Cardiac muscle cell (in vitro differentiated cells and primary cell): Measurements from ENCODE around the gene PAPLN. TPM values are rescaled to one million over a fixed set of nuclear protein-coding genes. Genes with fewer than 3 reads are reported as not detected.

Source experiments
- DNase-seq, 2 donors: peaks; one replicate each; pipeline versions ENCODE4 v3.0.0 to v3.0.0-alpha.2; 2010 to 2017; ENCODE audit warnings: low read depth in 1 of 2, low spot score in 1 of 2
- H3K27ac ChIP-seq: fragments of 200-600 bp; sonication (generic); 2 replicates; pipeline ENCODE4 v1.5.1; 2016
- H3K27me3 ChIP-seq: fragments of 200-600 bp; sonication (generic); 2 replicates; pipeline ENCODE4 v1.6.0; 2016; ENCODE audit warnings: control low read depth
- H3K36me3 ChIP-seq: fragments of 200-600 bp; sonication (generic); 2 replicates; pipeline ENCODE4 v1.5.1; 2016; ENCODE audit warnings: control low read depth
- H3K4me1 ChIP-seq: fragments of 200-600 bp; sonication (generic); 2 replicates; pipeline ENCODE4 v1.8.1; 2017; ENCODE audit warnings: low read depth, mild to moderate bottlenecking, mixed run types
- H3K4me3 ChIP-seq: fragments of 200-600 bp; sonication (generic); 2 replicates; pipeline ENCODE4 v1.5.1; 2016; ENCODE audit warnings: mild to moderate bottlenecking
- H3K9me3 ChIP-seq: fragments of 200-600 bp; sonication (generic); 2 replicates; pipeline ENCODE4 v1.5.1; 2017; ENCODE audit warnings: low read depth, mild to moderate bottlenecking, control low read depth
- polyA plus RNA-seq: library from polyadenylated mRNA; unstranded; fragments of >200 nt; fragmentation: Nextera tagmentation; extraction: Ambion mirVana; gene quantifications from 2 replicates; pipeline ENCODE4 v1.2.1, GENCODE V29; 2016
- total RNA-seq: library from RNA; depleted of rRNA; stranded (reverse); fragments of >200 nt; gene quantifications from 2 replicates; pipeline ENCODE4 v1.2.3, GENCODE V29; 2016
- TF ChIP-seq, protein P1 (sequence below): IDR thresholded peaks from 2 replicates; pipeline ENCODE4 v1.5.1; 2012; ENCODE audit warnings: low read depth, mild to moderate bottlenecking, low read length

Gene PAPLN
- total and polyA plus RNA-seq, 2 experiments from 2014 or later: 1.7 to 4.2 TPM

DNA sequence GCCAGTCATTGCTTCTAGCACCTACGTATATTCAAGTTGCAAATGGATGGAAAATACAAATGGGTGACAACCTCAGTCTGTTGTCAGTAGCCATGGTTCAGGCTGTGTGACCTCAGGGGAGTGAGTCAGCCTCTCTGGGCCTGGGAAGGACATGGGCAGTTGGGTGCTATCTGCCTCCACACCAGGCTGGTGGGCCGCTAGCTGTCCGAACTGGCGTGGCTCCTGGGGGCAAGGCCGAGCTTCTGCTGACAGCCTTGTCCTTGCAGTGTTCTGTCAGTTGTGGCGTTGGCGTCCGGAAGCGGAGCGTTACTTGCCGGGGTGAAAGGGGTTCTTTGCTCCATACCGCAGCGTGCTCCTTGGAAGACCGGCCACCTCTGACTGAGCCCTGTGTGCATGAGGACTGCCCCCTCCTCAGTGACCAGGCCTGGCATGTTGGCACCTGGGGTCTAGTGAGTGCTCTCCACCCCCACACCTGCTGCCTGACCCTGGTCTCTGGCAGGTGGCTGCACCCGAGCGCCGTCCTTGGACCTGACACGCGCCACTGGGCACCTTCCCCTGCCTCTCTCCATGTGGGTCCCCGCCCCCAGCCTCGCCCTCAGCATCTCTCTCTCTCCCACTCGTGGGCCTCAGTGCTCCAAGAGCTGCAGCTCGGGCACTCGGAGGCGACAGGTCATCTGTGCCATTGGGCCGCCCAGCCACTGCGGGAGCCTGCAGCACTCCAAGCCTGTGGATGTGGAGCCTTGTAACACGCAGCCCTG, 17.1 kb downstream of the PAPLN start:
- DNase-seq: no peak
- Histone ChIP-seq H3K4me3 (no peak overlapping the region), H3K36me3 (no peaks in the 10 kb centered on the region), H3K27ac (no peak overlapping the region), H3K9me3 (no peaks in the 10 kb centered on the region), H3K4me1 (no peaks in the 10 kb centered on the region), H3K27me3 (no peaks in the 10 kb centered on the region)
- TF ChIP-seq, protein P1, sequence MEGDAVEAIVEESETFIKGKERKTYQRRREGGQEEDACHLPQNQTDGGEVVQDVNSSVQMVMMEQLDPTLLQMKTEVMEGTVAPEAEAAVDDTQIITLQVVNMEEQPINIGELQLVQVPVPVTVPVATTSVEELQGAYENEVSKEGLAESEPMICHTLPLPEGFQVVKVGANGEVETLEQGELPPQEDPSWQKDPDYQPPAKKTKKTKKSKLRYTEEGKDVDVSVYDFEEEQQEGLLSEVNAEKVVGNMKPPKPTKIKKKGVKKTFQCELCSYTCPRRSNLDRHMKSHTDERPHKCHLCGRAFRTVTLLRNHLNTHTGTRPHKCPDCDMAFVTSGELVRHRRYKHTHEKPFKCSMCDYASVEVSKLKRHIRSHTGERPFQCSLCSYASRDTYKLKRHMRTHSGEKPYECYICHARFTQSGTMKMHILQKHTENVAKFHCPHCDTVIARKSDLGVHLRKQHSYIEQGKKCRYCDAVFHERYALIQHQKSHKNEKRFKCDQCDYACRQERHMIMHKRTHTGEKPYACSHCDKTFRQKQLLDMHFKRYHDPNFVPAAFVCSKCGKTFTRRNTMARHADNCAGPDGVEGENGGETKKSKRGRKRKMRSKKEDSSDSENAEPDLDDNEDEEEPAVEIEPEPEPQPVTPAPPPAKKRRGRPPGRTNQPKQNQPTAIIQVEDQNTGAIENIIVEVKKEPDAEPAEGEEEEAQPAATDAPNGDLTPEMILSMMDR: no peak

DNA sequence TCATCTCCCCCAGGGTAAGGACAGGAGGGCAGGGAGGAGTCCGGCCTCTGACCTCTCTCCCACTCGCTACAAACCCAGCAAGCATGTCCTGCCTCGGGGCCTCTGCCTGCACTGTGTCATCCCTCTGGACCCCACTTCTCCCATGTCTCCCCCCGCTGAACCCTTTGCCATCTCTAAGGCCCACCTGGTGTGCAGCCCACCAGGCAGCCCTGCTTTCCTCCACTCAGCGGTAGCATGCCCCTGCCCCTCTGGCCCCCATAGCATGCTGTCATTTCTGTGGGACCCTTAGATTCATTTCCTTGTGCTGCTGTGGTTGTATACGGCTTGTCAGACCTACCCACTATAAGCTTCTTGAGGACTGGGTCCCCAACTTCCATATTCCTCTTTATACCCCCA, 17.7 kb downstream of the PAPLN start:
- no peak overlapping the region for H3K27ac ChIP-seq
- TF ChIP-seq, protein P1: no peak
- no peak for DNase-seq
- no peaks in the 10 kb centered on the region for H3K9me3 ChIP-seq
- no peaks in the 10 kb centered on the region for H3K27me3 ChIP-seq
- H3K4me1 ChIP-seq: no peaks in the 10 kb centered on the region
- H3K36me3 ChIP-seq: no peaks in the 10 kb centered on the region
- H3K4me3 ChIP-seq: no peak overlapping the region

DNA sequence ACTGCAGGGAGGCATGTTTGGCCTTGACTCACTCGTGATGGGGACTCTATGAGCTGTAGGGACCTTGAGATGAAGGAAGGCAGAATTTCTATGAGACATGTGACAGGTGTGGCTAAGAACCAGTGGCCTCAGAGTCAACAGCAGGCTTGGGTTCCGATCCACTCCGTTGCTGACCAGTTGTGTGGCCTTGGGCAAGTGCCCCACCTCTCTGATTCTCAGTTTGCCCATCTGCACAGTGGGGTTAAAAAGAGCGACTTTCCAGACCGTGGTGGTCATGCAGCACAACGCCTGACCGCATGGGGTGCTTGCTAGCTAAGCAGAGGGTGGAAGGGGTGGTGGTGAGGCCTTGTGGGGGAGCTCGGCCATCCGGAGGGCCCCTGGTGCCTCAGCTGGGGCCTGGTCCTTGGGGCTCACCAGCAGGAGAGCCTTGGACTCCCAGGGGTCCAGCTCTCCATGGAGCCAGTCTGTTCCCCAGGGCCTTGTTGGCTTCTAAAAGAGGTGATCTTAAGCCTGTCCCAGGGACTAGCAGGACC, 18.5 kb downstream of the PAPLN start:
- Histone ChIP-seq H3K4me3 (no peak overlapping the region), H3K36me3 (no peaks in the 10 kb centered on the region), H3K27me3 (no peaks in the 10 kb centered on the region), H3K27ac (no peak overlapping the region), H3K4me1 (peaks cover 5% of the 10 kb centered on the region), H3K9me3 (no peaks in the 10 kb centered on the region)
- DNase-seq: no peak
- TF ChIP-seq, protein P1: no peak

DNA sequence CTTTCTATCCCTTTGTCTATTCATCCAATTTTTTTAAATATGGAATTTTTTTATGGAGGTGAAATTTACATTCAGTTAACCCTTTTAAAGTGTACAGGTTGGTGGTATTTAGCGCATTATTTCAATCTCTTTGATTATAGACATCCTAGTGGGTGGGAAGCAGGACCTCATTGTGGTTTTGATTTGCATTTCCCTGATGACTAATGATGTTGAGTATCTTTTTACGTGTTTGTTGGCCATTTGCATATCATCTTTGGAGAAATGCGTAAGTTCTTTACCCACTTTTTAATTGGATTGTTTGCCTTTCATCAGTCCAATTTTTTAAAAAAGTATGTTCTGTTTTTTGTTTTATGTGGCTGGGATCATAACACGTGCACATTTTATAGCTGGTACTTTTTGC, 20.8 kb downstream of the PAPLN start:
- TF ChIP-seq, protein P1: no peak
- Histone ChIP-seq H3K9me3 (no peaks in the 10 kb centered on the region), H3K27me3 (no peaks in the 10 kb centered on the region), H3K4me1 (peaks cover 15% of the 10 kb centered on the region), H3K27ac (no peak overlapping the region), H3K4me3 (no peak overlapping the region), H3K36me3 (no peaks in the 10 kb centered on the region)
- DNase-seq: no peak

DNA sequence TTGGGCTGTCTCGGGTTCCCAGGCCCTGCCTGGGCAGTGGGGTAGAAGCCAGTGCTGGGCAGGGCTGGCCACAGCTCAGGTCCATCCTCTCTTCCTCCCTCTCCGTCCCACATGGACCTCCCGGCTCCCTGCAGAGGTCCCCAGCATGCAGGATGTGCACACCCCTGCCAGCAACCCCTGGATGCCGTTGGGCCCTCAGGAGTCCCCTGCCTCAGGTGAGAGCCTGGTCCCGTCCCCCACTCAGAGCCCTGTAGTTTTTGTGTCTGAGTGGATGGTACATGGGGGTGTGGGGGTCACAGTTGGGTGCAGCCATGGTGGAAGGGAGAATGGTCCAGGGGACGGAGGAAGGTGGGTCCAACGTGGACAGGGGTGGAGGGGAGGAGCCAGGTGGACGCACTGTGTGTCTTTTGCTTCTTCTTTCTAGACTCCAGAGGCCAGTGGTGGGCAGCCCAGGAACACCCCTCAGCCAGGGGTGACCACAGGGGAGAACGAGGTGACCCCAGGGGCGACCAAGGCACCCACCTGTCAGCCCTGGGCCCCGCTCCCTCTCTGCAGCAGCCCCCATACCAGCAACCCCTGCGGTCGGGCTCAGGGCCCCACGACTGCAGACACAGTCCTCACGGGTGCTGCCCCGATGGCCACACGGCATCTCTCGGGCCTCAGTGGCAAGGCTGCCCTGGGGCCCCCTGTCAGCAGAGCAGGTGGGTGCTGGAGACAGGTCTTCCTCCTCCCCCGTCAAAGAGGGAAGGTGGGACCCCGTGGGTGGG, 21.7 kb downstream of the PAPLN start:
- no peaks in the 10 kb centered on the region for H3K27me3 ChIP-seq
- H3K36me3 ChIP-seq: no peaks in the 10 kb centered on the region
- DNase-seq: no peak

More for the DNA sequence above, 21.7 kb downstream of the PAPLN start:
- H3K27ac ChIP-seq: no peak overlapping the region
- TF ChIP-seq, protein P1: no peak
- H3K9me3 ChIP-seq: no peaks in the 10 kb centered on the region
- H3K4me1 ChIP-seq: peaks cover 15% of the 10 kb centered on the region
- no peak overlapping the region for H3K4me3 ChIP-seq
